8988T (cell line): Measurements from ENCODE around the gene SSBP4.

ENCODE experiments used
- DNase-seq: peaks from one replicate; pipeline ENCODE4 v3.0.0; 2011

Gene SSBP4

DNA sequence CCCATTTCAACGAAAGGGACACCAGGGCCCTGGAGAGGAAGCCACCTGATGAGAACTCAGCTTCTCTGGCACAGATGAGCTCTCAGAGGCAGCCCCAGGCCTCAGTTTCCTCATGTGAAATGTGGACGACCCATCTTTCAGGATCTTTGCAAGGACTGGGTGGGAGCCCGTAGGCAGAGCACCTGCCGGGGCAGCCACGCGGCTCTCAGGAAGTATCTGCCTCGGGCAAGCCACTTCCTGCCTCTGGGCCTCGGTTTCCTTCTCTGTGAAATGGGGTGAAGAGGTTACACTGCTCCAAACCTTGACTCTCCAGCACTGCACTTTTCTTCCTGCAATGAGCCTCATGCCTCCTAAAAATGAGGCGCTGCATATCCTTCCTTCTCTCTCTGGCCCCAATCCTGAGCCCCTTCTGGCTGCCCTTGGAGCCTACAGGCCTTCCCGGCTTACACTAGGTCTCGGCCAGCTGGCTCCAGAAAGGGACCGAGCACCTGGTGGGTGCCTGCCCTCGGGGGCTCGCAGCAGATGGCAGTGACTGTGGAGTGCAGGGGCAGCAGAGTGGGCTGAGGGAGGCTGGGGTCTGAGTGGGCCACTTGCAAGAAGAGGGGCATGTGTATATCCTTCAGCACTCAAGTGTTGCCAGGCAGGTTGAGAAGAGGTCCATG is 3.5 kb downstream of the SSBP4 start:
- DNase-seq = no peak

DNA sequence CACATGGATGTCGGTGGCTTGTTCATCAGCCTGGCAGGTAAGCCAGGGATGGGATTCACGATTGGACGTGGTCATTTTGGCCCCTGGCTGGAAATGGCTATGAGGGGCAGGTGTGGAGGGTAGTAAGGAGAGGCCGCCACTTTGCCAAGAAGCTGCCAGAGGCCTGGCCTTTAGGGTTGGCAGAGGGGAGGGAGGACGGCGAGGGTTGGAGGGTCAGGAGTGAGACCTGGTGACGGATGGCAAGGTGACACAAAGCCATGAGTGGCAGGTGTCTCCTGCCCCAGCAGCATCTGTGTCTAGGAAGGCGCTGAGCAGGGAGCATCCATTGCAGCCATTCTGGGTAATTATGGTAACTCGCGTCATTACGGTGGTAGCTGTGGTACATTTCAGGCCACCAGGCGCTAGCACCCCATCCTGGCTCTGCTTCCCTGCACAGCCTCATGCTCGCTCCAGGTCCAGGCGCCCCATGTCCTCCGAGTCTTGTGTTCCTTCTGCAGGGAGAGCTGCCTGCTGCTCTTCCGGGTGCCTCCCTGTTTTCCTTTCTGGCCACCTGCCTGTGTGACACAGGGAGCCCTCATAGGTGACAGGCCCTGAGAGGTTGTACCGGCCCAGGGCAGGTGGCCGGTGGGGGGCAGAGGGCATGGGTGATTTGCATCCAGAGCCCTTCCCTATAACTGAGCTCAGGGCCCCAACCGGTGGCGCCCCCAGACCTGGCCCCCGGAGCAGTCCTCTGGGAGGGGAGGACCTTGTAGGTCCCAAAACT is 4.2 kb downstream of the SSBP4 start:
- no peak for DNase-seq

DNA sequence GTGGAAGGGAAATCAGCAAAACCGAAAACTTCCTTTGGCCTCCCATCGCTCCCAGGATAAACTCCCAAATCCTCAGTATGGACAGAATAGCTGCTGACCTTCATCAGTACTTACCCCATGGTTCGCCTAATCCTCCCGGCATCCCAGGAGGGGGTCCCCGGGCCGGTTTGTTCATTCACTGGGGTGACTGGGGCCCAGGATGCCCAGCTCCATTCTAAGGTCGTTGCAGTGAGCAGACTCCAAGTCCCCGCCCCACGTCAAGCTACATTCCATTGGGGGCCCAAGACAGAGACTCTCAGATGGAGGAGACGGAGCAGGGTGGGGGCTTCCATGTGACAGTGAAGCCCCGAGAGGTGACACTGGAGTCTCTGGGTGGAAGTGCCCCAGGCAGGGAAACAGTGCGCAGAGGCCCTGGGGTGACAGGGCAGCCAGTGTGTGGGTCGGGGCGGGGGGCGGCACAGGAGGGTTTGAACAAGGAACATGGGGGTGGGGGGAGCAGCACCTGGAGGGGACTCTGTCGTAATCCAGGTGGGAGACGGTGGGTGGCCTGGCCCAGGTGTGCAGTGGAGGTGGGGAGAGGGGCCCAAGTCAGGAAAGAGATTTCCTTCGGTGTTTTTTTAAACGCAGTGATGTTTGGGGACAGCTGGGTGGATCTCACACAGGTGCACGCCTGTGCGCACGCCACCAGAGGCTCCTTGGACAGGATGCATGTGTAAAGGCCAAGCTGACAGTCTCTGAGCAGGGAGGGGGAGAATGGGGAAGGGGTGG is 5.1 kb downstream of the SSBP4 start:
- DNase-seq = no peak

DNA sequence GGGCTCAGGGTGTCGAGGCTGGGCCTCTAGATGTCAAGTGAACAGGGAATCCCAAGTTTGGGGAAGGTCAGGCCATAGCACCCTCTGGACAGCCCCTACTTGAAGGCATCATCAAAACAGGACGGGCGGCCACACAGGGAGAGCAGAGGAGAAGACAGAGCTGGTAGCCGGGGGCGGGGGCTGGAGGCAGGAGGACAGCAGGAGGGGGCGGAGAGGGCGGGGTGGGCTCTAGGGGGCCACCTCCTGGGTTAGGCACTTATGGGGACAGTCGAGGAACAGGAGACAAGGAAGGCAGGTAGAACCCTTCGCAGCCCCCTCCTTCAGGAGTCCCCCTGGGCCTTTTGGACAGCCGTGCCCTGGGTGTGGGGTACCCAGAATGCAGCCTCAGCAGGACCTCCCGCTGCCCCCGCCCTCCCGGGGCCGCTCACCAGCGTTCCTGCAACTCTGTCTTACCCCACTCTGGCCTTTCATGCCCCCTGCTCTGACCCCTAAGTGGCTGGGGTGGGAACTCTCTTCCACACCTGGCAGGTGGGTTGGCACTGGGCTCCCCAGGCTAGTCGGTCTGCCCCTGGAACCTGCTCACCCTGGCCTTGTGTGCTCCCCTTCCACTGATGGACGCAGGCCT is 5.8 kb downstream of the SSBP4 start:
- no peak for DNase-seq

DNA sequence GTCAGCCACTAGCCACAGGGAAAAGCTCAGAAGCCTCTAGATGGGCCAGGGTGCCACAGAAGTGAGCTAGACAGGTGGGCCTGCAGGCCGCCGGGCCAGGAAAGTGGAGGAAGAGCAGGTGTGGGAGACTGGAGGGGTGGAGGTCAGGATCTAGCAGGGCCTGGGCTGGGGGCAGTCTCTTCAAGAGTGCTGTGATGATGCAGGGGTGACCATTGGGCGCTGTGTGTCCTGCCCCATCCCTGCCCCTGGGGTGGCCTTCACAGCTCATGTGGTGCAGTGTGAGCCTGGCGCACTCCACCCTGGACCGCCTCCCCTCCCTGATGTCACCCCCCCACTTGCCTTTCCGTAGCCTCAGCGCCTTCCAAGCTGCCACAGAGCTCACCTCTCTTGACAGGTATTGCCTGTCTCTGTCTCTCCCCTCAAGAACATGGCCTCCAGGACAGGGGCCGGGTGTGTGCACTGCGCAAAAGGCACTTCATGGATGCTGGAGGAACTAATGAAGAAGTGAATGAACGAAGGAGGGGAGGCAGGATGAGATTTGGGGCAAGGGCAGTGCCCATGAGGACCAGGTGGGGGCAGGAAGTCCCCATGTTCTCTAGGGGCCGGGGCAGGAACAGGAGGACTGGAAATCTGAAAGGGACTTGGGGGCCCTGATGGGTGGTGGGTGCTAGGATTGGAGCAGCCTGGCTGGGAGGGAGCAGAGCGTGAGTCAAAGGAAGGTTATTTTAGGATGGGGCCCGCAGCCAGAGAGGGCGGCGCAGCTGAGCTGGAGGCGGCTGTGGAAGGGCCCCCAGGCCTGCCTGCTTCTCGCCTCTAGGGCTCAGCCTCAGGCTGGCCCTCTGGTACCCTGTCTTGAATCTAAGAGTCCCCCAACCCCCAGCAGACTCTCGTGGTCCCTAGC is 6.6 kb downstream of the SSBP4 start:
- DNase-seq = peak; percentile 94

DNA sequence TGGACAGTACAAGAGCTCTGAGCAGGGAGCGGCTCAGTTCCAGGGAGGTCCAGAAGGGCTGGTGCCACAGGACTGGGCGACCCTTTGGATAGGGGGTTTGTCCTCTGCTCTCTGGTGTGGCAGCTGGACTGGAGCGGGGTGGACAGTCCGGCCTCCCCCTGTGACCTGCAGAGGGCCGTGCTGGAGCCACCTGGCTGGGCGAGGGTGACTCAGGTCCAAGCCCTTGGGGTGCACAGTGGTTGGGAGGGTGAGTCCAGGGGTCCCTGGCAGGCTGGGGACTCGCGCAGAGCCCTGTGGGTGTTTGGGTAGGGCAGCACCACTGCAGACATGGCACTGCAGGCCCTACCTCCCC is 7.2 kb downstream of the SSBP4 start:
- no peak for DNase-seq

DNA sequence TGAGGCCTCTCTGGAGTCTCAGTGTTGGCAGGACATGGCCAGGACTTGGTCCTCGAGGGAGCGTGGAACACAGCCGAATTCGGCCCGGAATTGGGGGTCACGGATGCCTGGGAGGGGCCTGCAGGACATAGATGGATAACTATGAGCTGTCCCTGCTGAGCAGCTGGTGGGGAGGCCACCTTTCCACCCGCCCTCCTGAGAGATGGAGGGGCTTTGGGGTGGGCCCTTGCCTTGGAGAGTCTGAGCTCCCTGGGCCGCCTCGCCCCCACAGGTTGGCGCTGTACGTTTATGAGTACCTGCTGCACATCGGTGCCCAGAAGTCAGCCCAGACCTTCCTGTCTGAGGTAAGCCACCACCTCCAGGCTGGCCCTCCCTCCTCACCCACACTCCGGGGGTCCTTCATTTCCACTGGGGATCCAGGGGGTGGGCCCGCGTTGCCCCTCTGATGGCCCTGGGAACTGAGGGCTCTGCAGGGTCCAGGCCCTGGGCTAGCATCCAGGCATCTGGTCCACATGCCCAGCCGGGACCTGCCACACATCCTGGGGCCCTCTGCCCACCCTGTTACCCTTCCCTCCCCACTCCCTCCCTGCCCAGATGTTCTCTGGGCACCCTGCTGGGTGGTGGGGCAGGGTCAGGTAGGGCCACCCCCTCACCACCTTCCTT is 8.0 kb downstream of the SSBP4 start:
- no peak for DNase-seq

DNA sequence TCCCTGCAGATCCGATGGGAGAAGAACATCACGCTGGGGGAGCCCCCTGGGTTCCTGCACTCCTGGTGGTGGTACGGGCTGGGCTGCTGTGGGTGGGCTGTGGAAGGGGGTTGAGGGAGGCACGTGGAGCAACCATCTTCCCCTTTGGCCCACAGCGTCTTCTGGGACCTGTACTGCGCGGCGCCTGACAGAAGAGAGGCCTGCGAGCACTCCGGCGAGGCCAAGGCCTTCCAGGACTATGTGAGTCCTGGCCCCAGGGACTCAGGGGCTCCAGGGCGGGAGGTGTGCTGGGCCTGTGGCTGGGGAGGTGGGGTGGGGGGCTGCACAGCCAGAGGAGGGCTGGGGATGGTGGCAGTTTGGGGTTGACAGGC is 8.5 kb downstream of the SSBP4 start:
- no peak for DNase-seq

DNA sequence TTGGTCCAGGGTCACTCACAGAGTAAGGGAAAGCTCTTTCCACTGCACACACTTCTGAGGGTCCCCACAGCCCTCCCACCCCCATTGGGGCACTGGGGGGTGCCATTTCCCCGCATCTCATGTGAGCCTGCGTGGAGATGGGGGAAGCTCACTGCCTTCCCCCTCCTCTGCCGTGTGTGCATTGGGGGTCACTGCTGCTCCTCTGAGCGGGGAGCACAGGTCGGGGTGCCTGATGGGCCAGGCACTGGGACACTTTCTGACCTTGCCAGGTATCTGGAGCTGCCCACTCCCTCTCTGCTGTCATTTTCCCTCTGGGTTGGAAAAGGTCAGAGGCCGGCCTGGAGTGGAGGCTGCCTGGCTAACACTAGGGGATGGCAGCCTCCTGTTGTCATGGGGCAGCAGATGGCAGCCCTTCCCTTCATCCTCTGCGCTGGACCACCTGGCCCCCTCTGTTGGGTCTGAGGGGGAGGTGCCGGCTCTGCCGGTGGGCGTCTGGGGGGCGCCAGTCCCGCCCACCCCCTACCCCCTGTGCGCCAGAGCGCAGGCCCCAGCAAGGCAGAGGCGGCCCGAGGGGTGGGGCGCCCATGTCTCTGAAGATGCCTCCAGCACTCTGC is 9.1 kb downstream of the SSBP4 start:
- DNase-seq = no peak

DNA sequence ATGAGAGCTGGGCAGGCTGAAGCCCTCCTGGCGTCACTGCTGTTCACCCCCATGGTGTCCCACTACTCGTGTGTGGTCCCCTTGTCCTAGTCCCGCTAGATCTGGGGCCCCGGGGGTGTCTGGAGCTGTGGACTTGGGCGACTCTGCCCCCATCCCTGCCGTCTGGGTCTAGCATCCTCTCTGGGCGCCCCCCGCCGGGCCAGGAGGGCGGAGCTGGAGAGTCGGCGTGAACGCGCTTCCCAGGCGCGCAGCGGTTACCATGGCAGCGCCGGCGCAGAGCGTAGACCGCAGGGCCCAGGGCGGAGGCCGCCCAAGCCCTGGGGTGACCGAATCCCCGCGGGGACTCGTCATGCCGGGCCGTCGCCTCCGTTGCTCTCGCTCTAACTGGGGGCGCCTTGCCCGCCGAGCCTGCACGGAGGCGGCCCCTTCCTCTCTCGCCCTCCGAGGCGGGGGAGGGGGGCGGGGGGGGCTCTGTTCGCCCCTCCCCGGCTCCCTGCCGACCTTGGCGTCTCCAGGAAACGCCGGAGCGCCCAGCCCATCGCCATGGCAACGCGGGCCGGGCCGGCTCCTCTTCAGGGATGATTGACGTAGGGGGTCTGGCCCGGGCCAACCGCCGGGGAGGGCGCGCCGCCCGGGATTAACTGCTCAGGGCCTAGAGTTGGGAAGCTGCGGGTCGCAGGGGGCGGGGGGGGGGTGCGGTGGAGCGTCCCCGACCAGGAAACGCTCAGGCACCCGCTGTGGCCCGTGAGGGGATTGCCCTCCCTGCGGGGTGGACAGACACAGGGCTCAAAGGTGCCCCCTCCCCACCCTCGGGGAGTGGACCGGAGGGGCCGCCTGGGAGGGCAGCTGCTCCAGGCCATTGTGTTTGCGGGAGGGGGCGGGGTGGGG is 9.8 kb downstream of the SSBP4 start:
- no peak for DNase-seq

DNA sequence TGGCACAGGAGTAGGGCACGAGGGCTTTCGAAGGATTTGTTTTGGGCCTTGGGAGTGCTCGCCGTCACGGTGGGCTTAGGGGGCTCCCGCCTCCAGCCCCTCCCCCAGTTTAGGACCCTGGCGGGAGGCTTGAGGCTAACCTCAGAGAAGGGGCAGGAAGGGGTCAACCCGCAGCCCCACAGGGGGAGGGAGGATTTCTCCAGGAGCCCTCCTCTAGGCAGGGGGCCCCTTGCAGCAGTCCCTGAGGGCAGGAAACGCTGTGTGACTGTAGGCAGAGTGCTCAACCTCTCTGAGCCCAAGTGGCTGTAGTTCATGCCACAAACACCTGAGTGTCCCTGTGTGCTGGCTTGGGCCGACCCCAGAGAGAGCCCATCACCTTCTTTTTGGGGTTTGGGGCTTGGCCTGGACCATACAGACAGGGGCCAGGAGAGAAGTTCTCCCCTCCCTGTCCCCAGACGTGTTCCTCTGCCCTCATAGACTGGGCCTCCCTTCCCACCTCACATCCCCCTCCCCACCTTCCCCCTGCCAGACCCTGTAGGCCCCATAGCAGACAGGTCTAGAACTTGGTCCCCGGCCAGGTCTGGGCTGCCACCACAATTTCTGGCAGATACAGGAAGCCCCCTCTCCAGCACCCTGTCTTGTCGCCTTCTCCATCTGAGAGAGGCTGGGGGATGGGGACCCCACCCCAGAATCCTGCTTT is 10.7 kb downstream of the SSBP4 start:
- DNase-seq = no peak

DNA sequence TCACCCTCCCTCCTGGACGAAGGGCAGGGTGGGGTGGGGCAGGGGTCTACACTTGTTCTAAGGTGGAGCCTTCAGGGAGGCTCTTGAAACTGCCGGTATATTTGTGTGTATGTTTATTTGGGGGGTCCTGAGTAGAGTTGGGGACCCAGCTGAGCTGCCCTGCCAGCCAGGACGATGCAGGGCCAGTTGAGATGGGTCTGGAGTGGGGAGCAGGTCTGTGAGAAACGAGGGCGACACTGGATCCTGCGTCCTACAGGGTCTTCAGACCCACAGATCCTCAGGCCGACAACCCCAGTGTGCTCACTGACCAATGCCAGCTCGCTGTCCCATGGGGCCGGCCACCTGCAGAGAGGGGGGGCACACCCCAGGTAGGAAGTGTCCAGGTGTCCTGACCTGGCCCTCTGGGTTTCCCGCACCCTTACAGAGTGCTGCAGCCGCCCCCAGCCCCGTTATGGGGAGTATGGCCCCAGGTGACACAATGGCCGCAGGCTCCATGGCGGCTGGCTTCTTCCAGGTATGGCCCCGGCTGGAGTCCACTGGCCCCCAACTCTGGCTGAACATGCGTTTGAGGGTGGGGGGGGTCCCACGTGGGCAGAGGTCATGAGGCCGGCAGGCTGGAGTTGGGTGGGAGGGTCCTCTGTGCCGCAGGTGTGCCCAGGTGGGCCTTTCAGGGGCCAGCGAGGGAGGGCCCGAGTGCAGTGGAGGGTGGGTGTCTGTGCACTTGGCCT is 11.4 kb downstream of the SSBP4 start:
- no peak for DNase-seq

DNA sequence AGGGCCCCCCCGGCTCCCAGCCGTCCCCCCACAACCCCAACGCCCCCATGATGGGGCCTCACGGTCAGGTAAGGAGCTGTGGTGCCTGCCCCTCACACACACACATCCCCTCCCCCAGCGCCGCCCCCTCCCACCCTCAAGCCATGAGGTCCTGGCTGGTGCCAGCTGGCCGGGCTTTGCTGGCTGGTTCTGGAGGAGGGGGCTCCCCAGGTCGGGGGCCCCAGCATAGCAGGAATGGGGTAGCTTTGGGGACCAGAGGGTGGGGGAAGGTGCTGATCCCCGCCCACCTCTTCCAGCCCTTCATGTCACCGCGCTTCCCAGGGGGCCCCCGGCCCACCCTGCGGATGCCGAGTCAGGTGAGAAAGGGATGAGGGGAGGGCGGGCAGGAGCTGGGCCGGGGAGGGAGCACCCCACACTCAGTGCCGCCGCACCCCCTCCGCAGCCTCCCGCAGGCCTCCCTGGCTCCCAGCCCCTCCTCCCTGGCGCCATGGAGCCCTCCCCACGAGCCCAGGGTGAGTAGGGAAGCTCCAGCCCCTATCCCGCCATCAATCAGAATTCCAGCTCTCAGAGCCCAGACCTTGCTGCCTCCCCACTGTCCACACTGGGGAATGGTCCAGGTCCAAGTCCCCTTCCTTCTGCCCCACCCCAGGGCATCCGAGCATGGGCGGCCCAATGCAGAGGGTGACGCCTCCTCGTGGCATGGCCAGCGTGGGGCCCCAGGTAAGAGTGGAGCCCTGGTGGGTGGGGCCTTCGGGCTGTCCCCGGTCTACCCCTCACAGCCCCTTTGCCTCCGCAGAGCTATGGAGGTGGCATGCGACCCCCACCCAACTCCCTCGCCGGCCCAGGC is 12.4 kb downstream of the SSBP4 start:
- DNase-seq = peak; percentile 32

DNA sequence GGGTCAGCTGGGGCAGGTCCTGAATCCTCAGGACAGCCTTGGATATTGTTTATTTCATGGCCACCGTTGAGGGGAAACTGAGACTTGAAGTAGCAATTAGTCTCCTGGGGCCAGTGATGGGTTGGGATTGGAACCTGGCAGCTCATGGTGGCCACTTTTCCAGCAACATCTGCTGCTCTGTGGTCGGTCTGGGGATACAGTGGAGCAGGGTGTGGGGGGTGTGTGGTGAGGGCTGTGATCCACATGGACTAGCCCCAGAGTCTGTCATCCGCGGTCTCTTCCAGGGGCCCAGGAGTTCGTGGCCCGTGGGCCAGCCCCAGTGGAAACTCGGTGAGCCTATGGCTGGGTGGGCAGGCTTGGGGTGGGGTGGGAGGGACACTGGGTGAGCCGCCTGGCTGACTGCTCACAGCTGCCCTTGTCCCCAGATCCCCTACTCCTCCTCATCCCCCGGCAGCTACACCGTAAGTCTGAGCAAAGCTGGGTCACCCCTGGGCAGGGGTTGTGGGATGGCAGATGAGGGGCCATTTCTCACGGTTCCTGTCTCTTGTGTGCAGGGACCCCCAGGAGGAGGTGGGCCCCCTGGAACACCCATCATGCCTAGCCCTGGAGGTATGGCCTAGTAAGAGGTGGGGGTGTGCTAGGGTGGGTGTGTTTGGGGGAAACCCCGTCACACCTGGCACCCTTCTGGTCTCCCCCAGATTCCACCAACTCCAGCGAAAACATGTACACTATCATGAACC is 13.2 kb downstream of the SSBP4 start:
- DNase-seq = peak; percentile 46

DNA sequence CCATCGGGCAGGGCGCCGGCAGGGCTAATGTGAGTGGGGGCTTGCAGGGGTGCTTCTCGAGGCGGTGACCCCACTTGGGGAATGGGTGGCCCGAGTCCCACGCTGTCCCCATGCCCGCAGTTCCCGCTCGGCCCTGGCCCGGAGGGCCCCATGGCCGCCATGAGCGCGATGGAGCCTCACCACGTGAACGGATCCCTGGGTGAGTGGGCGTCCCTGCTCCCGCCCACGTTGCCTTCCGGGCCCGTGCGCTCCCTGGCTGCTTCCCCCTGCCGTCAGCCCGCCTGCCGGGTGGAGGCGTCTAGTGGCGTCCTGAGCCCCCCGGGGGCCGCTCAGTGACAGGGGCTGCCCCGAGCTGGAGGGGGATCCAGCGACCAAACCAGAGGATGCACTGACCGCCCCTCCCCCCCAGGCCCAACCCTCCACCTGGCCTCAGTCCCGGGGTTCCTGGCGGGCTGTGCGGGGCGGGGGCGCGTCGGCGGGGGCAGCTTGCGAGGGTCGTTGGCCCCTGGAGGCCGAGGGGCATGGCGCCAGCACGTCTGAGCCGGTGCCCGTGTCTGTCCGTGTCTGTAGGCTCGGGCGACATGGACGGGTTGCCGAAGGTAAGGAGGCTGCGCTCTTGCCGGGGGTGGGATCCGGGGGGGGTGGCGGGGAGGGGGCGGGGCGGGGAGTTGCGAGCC is 14.0 kb downstream of the SSBP4 start:
- peak; percentile 50 for DNase-seq

DNA sequence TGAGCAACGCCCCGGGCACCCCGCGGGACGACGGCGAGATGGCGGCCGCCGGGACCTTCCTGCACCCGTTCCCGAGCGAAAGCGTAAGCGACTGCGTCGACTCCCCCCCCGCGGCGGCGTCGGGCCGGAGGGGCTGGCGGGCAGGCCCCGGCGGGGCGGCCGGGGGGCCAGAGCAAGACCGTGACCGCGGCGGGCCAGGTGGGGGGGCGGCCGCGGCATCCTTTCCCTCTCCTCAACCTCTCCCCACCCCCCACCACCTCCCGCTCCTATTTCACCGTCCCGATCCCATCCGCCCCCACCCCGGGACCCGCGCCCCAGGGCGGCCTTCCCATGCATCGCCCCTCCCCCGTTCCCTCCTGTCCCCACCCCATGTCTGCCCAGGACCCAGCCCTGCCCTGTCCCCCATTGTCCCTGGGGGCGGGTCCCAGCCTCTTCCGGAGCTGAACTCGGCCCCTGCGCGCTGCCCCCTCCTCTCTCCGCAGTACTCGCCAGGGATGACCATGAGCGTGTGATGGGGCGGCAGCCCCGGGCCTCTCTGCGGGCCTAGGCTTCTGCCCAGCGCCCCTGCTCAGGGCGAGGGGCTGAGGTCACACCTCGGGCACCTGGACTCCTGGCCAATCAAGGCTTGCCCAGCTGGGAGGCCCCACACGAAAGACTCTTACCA is 14.7 kb downstream of the SSBP4 start:
- DNase-seq = peak; percentile 51
